CD4-positive, alpha-beta T cell (primary cell): ENCODE results near the gene ARMC9. TPM values are rescaled to one million over a fixed set of nuclear protein-coding genes. Genes with fewer than 3 reads are reported as not detected.

Experiments used
- ATAC-seq: fragments of 200-7000 bp; cut with Tn5 transposase; one replicate; pipeline ENCODE4 v1.10.0; 2022; ENCODE audit warnings: mild to moderate bottlenecking; ENCODE audit not compliant: poor library complexity
- CTCF ChIA-PET: fragments of 350-600 bp; sonication (Branson Sonifier 250); formaldehyde crosslinking; loops from one replicate; lab custom pipeline; 2021; ENCODE audit warnings: antibody characterized with exemption, inconsistent platforms; lab: Charles Lee
- POLR2A ChIA-PET: fragments of 350-600 bp; sonication (Branson Sonifier 250); formaldehyde crosslinking; loops from one replicate; lab custom pipeline; 2021; ENCODE audit warnings: antibody characterized with exemption, inconsistent platforms; lab: Charles Lee
- DNase-seq, 14 experiments: peaks; one replicate each; pipeline ENCODE4 v3.0.0-alpha.2; 2013 to 2020; ENCODE audit warnings: mixed read lengths in 2 of 14
- H3K27ac ChIP-seq, 2 donors: one replicate each; pipeline versions ENCODE4 v1.5.1 to v1.7.0; 2013; ENCODE audit warnings: low read length in 2 of 2, low read depth in 1 of 2, mild to moderate bottlenecking in 1 of 2
- H3K27me3 ChIP-seq, 2 experiments: 1 replicate in 1 of 2; 2 replicates in 1 of 2; pipeline versions ENCODE4 v1.6.1 to v1.7.0; 2013; ENCODE audit warnings: low read length in 2 of 2, control low read depth in 1 of 2, mild to moderate bottlenecking in 1 of 2, moderate library complexity in 1 of 2; ENCODE audit not compliant: insufficient read depth in 2 of 2, control insufficient read depth in 1 of 2
- H3K36me3 ChIP-seq: one replicate; pipeline ENCODE4 v1.6.1; 2013; ENCODE audit warnings: low read length, control low read depth; ENCODE audit not compliant: insufficient read depth
- H3K4me1 ChIP-seq: one replicate; pipeline ENCODE4 v1.6.1; 2013; ENCODE audit warnings: low read length, control low read depth; ENCODE audit not compliant: insufficient read depth
- H3K4me3 ChIP-seq: one replicate; pipeline ENCODE4 v1.5.1; 2013; ENCODE audit warnings: mild to moderate bottlenecking, low read length, moderate library complexity
- H3K9me3 ChIP-seq, 2 experiments: 1 replicate in 1 of 2; 2 replicates in 1 of 2; pipeline versions ENCODE4 v1.6.1 to v1.7.0; 2013; ENCODE audit warnings: low read length in 2 of 2, mild to moderate bottlenecking in 2 of 2, control low read depth in 1 of 2, moderate library complexity in 1 of 2; ENCODE audit not compliant: control insufficient read depth in 1 of 2, insufficient read depth in 1 of 2
- H3K27ac Mint-ChIP-seq: one replicate; pipeline ENCODE4 v1.8.0; 2020; ENCODE audit warnings: mixed read lengths
- H3K27me3 Mint-ChIP-seq: one replicate; pipeline ENCODE4 v1.8.0; 2021; ENCODE audit warnings: mixed read lengths
- H3K36me3 Mint-ChIP-seq: one replicate; pipeline ENCODE4 v1.8.0; 2021; ENCODE audit warnings: low read depth, mixed read lengths
- H3K4me1 Mint-ChIP-seq: one replicate; pipeline ENCODE4 v1.8.0; 2021; ENCODE audit warnings: low read depth, mixed read lengths
- H3K4me3 Mint-ChIP-seq: one replicate; pipeline ENCODE4 v1.8.0; 2020; ENCODE audit warnings: mild to moderate bottlenecking, mixed read lengths
- H3K9me3 Mint-ChIP-seq: one replicate; pipeline ENCODE4 v1.8.0; 2020; ENCODE audit warnings: mixed read lengths
- intact Hi-C, 2 experiments: fragments of 100-400 bp; cut with DNase I in 1 of 2; cut with micrococcal nuclease in 1 of 2; formaldehyde crosslinking; loops; one replicate each; pipeline versions ENCODE4 v1.15.1 to v1.9.0; 2023 to 2025; cut with DNase I, micrococcal nuclease
- total RNA-seq, 174 experiments: library from RNA in 2 of 174; stranded (reverse) in 2 of 174; gene quantifications; one replicate each; pipeline ENCODE4 v1.2.3 and lab custom pipeline; 2021 to 2026
- TF ChIP-seq, protein P1 (sequence below): fragments of 200-600 bp; IDR thresholded peaks from one replicate; pipeline ENCODE4 v1.8.0; 2022; ENCODE audit warnings: antibody characterized with exemption, mild to moderate bottlenecking

The ARMC9 gene
- total RNA-seq, 2 experiments from 2014 or later: 0.16 to 0.42 TPM

DNA sequence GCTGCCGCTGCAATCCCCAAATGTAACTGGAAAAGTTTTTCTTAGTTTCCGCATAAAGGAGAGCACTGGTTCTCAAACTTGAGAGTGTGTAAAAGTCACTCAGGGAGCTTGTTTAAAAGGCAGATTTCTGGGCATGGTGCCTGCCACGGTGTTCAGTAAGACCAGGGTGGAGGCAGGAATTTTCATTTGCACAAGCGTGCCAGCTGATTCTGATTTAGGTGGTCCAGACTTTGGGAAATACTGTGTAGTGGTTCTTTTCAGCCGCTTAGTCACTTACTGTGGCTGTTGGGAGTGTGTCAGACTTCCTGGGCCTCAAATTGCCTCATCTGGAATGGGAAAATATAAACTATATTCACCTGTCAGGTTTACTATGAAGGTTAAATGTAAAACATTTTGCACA lies 788 bp downstream of the ARMC9 start:
- H3K9me3 ChIP-seq: no peaks in the 10 kb centered on the region
- Mint-ChIP-seq H3K27ac (peak overlapping the region; percentile 34), H3K36me3 (no peaks in the 10 kb centered on the region), H3K4me1 (peaks cover 6% of the 10 kb centered on the region), H3K4me3 (peak overlapping the region; percentile 86), H3K27me3 (no peaks in the 10 kb centered on the region), H3K9me3 (no peaks in the 10 kb centered on the region)
- POLR2A ChIA-PET: no interaction called here
- intact Hi-C loops: no loop called here
- CTCF ChIA-PET: no interaction called here
- ATAC-seq: no peak
- TF ChIP-seq, protein P1, sequence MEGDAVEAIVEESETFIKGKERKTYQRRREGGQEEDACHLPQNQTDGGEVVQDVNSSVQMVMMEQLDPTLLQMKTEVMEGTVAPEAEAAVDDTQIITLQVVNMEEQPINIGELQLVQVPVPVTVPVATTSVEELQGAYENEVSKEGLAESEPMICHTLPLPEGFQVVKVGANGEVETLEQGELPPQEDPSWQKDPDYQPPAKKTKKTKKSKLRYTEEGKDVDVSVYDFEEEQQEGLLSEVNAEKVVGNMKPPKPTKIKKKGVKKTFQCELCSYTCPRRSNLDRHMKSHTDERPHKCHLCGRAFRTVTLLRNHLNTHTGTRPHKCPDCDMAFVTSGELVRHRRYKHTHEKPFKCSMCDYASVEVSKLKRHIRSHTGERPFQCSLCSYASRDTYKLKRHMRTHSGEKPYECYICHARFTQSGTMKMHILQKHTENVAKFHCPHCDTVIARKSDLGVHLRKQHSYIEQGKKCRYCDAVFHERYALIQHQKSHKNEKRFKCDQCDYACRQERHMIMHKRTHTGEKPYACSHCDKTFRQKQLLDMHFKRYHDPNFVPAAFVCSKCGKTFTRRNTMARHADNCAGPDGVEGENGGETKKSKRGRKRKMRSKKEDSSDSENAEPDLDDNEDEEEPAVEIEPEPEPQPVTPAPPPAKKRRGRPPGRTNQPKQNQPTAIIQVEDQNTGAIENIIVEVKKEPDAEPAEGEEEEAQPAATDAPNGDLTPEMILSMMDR: no peak
- DNase-seq: no peak
- no peaks in the 10 kb centered on the region for H3K36me3 ChIP-seq
- H3K27ac ChIP-seq: no peak overlapping the region
- H3K4me3 ChIP-seq: peak overlapping the region; percentile 86
- H3K4me1 ChIP-seq: peaks cover 12% of the 10 kb centered on the region
- peaks cover 0 to under 1% of the 10 kb centered on the region in 2 experiments for H3K27me3 ChIP-seq

GRCh38 chr2:231200805-231201474 lies 2.5 kb downstream of the ARMC9 start:
- no peak for DNase-seq
- Mint-ChIP-seq H3K9me3 (no peaks in the 10 kb centered on the region), H3K27ac (no peak overlapping the region), H3K4me3 (peak overlapping the region; percentile 57), H3K27me3 (no peaks in the 10 kb centered on the region), H3K36me3 (no peaks in the 10 kb centered on the region), H3K4me1 (peaks cover 6% of the 10 kb centered on the region)
- Histone ChIP-seq H3K27ac (no peak overlapping the region), H3K36me3 (no peaks in the 10 kb centered on the region), H3K4me3 (no peak overlapping the region), H3K27me3 (no peaks in the 10 kb centered on the region), H3K4me1 (peaks cover 12% of the 10 kb centered on the region), H3K9me3 (no peaks in the 10 kb centered on the region)
- ChIA-PET POLR2A (interaction anchor here (0.8 kb wide), 1 partner anchor 41 kb away, joined by 3 read pairs; no protein-coding TSS in a partner anchor), CTCF (interaction anchor here (0.9 kb wide), 1 partner anchor 9 kb away, joined by 3 read pairs; no protein-coding TSS in a partner anchor)
- no peak for ATAC-seq
- intact Hi-C loops: no loop called here
- TF ChIP-seq, protein P1: no peak

DNA sequence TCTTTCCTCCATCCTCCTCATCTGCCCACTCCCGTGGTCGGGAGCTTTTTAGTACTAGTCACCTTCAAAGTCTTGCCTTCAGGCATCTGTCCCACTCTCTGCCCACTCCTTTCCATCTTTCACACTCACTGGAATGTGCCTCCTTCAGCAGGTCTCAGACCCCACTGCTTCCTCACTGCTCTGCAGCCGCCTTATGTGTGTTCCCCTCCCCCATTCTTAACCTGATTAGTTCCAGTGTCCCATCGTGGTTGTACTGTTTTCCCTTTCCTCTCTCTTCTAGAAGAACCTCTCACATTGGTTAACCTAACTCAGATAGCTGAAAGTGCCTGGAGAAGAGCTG lies 3.0 kb downstream of the ARMC9 start:
- Histone ChIP-seq H3K27me3 (no peaks in the 10 kb centered on the region), H3K4me1 (peaks cover 12% of the 10 kb centered on the region), H3K27ac (no peak overlapping the region), H3K36me3 (no peaks in the 10 kb centered on the region), H3K9me3 (no peaks in the 10 kb centered on the region), H3K4me3 (no peak overlapping the region)
- no peak for ATAC-seq
- no peaks in the 10 kb centered on the region for H3K9me3 Mint-ChIP-seq
- ChIA-PET CTCF (interaction anchor here (0.9 kb wide), 1 partner anchor 9 kb away, joined by 3 read pairs; no protein-coding TSS in a partner anchor), POLR2A (no interaction called here)
- no peaks in the 10 kb centered on the region for H3K36me3 Mint-ChIP-seq
- no peak overlapping the region for H3K27ac Mint-ChIP-seq
- no peak for DNase-seq
- H3K4me1 Mint-ChIP-seq: peaks cover 6% of the 10 kb centered on the region
- H3K27me3 Mint-ChIP-seq: no peaks in the 10 kb centered on the region
- no peak overlapping the region for H3K4me3 Mint-ChIP-seq
- intact Hi-C loops: no loop called here
- TF ChIP-seq, protein P1: no peak
